HCT116 (cell line): ENCODE data around the gene GSTA1.
"Not testable (repeated sequence)": the region's sequence is repeated elsewhere in the genome, so short reads cannot be mapped to it uniquely, and the experiment has no call there.

Source experiments
- CEBPB ChIP-seq: IDR thresholded peaks from 2 replicates; pipeline ENCODE4 v1.6.1; 2012; ENCODE audit warnings: low read depth
- MAX ChIP-seq: IDR thresholded peaks from 2 replicates; pipeline ENCODE4 v1.6.1; 2012
- POLR2A ChIP-seq: IDR thresholded peaks from 2 replicates; pipeline ENCODE4 v1.7.0; 2011; ENCODE audit warnings: borderline replicate concordance; ENCODE audit not compliant: insufficient read depth, insufficient read length; ENCODE audit errors: extremely low read depth
- POLR2AphosphoS5 ChIP-seq: IDR thresholded peaks from 2 replicates; pipeline ENCODE4 v1.6.1; 2011; ENCODE audit warnings: mild to moderate bottlenecking, low read depth, low read length, moderate library complexity
- TF ChIP-seq, protein P1 (sequence below), 3 experiments: fragments of 200-600 bp in 1 of 3; sonication (generic) in 1 of 3; IDR thresholded peaks in 2 of 3; conservative IDR thresholded peaks in 1 of 3; 2 replicates each; pipeline ENCODE4 v1.5.1; 2012 to 2017; ENCODE audit warnings: low read depth in 2 of 3, low read length in 2 of 3, antibody characterized with exemption in 1 of 3, borderline replicate concordance in 1 of 3, control low read depth in 1 of 3, mild to moderate bottlenecking in 1 of 3, mixed read lengths in 1 of 3, mixed run types in 1 of 3, moderate library complexity in 1 of 3; ENCODE audit not compliant: insufficient read depth in 1 of 3
- TF ChIP-seq, protein P2 (sequence below): IDR thresholded peaks from 2 replicates; pipeline ENCODE4 v1.6.1; 2012

DNA sequence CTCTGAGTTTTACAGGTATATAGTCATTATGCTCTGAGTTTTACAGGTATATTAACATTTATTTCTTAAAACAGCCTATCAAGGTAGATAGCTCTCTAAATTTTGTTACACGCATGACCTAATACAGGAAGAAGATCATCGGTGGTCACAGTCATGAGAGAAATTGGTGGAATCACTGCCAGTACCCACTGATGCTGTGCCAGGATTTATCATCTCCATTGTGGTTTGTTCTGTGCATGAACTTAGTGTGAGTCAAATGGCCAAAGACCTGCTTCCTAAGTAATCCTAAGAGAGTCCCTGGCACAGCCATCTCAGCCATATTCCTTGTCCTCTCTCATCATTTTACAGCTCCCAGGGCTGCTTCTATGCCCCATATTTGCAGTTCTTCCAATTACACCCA, 50.5 kb downstream of the GSTA1 start:
- TF ChIP-seq, protein P1, sequence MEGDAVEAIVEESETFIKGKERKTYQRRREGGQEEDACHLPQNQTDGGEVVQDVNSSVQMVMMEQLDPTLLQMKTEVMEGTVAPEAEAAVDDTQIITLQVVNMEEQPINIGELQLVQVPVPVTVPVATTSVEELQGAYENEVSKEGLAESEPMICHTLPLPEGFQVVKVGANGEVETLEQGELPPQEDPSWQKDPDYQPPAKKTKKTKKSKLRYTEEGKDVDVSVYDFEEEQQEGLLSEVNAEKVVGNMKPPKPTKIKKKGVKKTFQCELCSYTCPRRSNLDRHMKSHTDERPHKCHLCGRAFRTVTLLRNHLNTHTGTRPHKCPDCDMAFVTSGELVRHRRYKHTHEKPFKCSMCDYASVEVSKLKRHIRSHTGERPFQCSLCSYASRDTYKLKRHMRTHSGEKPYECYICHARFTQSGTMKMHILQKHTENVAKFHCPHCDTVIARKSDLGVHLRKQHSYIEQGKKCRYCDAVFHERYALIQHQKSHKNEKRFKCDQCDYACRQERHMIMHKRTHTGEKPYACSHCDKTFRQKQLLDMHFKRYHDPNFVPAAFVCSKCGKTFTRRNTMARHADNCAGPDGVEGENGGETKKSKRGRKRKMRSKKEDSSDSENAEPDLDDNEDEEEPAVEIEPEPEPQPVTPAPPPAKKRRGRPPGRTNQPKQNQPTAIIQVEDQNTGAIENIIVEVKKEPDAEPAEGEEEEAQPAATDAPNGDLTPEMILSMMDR (IDR thresholded peaks at IDR 0.05 in 2 of 3, conservative IDR thresholded peaks at IDR 0.05 in 1 of 3; ENCODE audit: borderline replicate concordance in 1 of 3, insufficient read depth in 1 of 3, low read depth in 2 of 3, low read length in 2 of 3): not testable (repeated sequence)
- TF ChIP-seq POLR2AphosphoS5, POLR2A, CEBPB, MAX: not testable (repeated sequence)
- TF ChIP-seq, protein P2, sequence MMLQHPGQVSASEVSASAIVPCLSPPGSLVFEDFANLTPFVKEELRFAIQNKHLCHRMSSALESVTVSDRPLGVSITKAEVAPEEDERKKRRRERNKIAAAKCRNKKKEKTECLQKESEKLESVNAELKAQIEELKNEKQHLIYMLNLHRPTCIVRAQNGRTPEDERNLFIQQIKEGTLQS: not testable (repeated sequence)
